Transverse colon (tissue), 4 donors: ENCODE measurements around the gene OR2T34. TPM values are rescaled to one million over a fixed set of nuclear protein-coding genes. Genes with fewer than 3 reads are reported as not detected.

Experiments used
- DNase-seq: peaks from one replicate; pipeline ENCODE4 v3.0.0-alpha.2; 2019
- H3K27ac ChIP-seq, 4 donors: fragments of 200-600 bp; sonication (generic); 2 replicates each; pipeline ENCODE4 v1.5.1; 2016 to 2018; ENCODE audit warnings: inconsistent platforms in 4 of 4
- H3K27me3 ChIP-seq: fragments of 200-600 bp; sonication (generic); 2 replicates; pipeline ENCODE4 v1.5.1; 2017; ENCODE audit warnings: inconsistent platforms
- H3K36me3 ChIP-seq, 4 donors: fragments of 200-600 bp; sonication (generic); 2 replicates each; pipeline ENCODE4 v1.5.1; 2017 to 2019; ENCODE audit warnings: inconsistent platforms in 4 of 4
- H3K4me1 ChIP-seq, 4 donors: fragments of 200-600 bp; sonication (generic); 2 replicates each; pipeline ENCODE4 v1.5.1; 2017 to 2020; ENCODE audit warnings: inconsistent platforms in 4 of 4
- H3K4me3 ChIP-seq, 4 donors: fragments of 200-600 bp; sonication (generic); 1 replicate in 1 of 4; 2 replicates in 3 of 4; pipeline versions ENCODE4 v1.5.1 to v1.6.1; 2017 to 2019; ENCODE audit warnings: inconsistent platforms in 4 of 4
- H3K9me3 ChIP-seq, 2 donors: fragments of 200-600 bp; sonication (generic); 2 replicates each; pipeline ENCODE4 v1.5.1; 2017 to 2019; ENCODE audit warnings: inconsistent platforms in 2 of 2
- EP300 ChIP-seq: sonication (generic); formaldehyde crosslinking; IDR thresholded peaks from one replicate; pipeline ENCODE4 v1.6.1; 2017; ENCODE audit warnings: antibody characterized with exemption, low read depth
- POLR2A ChIP-seq: fragments of 450-650 bp; IDR thresholded peaks from one replicate; pipeline ENCODE4 v1.6.1; 2016; ENCODE audit warnings: antibody characterized with exemption, mild to moderate bottlenecking, moderate library complexity
- POLR2AphosphoS5 ChIP-seq, 3 donors: sonication (generic); formaldehyde crosslinking; IDR thresholded peaks; one replicate each; pipeline ENCODE4 v1.6.1; 2016; ENCODE audit warnings: antibody characterized with exemption in 3 of 3
- WGBS, 2 donors: methylation state at CpG; one replicate each; pipeline ENCODE4 v1.1.5; 2018; ENCODE audit warnings: low coverage in 1 of 2; 5-methylcytosine and 5-hydroxymethylcytosine counted together
- in situ Hi-C, 4 donors: fragments of 200-750 bp; cut with MboI; loops; one replicate each; pipeline versions ENCODE4 v1.15.0 to v1.15.1; 2017; ENCODE audit warnings: low sequenced_read_pairs in 3 of 4, low pct_ligation_motif_present in 1 of 4, low pct_unique_long_range_greater_than_20kb in 1 of 4
- intact Hi-C: fragments of 100-400 bp; cut with DNase I; formaldehyde crosslinking; loops from one replicate; pipeline ENCODE4 v1.15.1; 2023; ENCODE audit warnings: low total_unique reads
- total RNA-seq, 4 donors: library from RNA; depleted of rRNA; stranded (reverse); fragments of >200 nt; gene quantifications; one replicate each; pipeline ENCODE4 v1.1.0, GENCODE V29; 2016
- TF ChIP-seq, protein P1 (sequence below), 5 experiments: fragments of 200-600 bp in 3 of 5; fragments of 450-650 bp in 2 of 5; sonication (generic) in 3 of 5; IDR thresholded peaks; 1 replicate in 2 of 5; 2 replicates in 3 of 5; pipeline ENCODE4 v1.5.1; 2016 to 2017; ENCODE audit warnings: antibody characterized with exemption in 5 of 5, inconsistent platforms in 3 of 5, mild to moderate bottlenecking in 2 of 5, moderate library complexity in 1 of 5

OR2T34 gene
- total RNA-seq, 4 donors from 2014 or later = not detected

DNA sequence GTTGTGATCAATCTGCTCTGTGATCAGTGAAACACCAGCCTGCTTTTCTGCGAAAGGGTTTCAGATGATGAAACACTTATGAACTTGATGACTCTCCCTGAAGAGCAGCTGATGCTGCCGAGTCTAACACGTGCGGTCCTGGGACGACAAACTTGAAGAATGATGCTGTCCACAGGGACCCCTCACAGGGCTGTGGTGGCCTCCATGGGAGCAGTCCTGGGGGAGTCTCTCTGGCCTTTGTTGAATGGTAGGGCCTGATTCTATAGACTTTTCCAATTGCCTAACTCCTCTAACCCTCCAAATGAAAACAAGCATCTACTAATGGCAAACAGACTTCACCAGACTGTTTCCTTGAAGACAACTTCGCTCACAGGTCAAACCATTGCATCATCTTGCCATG, 23.0 kb upstream of the OR2T34 start, which contains the start of gene OR2T10:
Gene OR2T10 (minus strand): TSS at position 112 of the 400 bp plus-strand sequence. CDS start 3,932 bp downstream, outside the sequence.
- TF ChIP-seq, protein P1, sequence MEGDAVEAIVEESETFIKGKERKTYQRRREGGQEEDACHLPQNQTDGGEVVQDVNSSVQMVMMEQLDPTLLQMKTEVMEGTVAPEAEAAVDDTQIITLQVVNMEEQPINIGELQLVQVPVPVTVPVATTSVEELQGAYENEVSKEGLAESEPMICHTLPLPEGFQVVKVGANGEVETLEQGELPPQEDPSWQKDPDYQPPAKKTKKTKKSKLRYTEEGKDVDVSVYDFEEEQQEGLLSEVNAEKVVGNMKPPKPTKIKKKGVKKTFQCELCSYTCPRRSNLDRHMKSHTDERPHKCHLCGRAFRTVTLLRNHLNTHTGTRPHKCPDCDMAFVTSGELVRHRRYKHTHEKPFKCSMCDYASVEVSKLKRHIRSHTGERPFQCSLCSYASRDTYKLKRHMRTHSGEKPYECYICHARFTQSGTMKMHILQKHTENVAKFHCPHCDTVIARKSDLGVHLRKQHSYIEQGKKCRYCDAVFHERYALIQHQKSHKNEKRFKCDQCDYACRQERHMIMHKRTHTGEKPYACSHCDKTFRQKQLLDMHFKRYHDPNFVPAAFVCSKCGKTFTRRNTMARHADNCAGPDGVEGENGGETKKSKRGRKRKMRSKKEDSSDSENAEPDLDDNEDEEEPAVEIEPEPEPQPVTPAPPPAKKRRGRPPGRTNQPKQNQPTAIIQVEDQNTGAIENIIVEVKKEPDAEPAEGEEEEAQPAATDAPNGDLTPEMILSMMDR (IDR thresholded peaks at IDR 0.05) = no peak
- no peak for TF ChIP-seq POLR2A
- TF ChIP-seq EP300 = no peak
- TF ChIP-seq POLR2AphosphoS5 (IDR thresholded peaks at IDR 0.05) = no peak
- 86% methylated on average over 6 of the region's 6 CpGs for WGBS, 2 donors
- Histone ChIP-seq H3K4me1 (no peaks in the 10 kb centered on the region), H3K27me3 (no peaks in the 10 kb centered on the region), H3K9me3 (no peaks in the 10 kb centered on the region), H3K27ac (no peak within 1 kb of the TSS), H3K4me3 (no peak within 1 kb of the TSS), H3K36me3 (no peaks in the 10 kb centered on the region)
- DNase-seq = no peak
- intact Hi-C loops (no loop called here), in situ Hi-C loops (no loop called here)

DNA sequence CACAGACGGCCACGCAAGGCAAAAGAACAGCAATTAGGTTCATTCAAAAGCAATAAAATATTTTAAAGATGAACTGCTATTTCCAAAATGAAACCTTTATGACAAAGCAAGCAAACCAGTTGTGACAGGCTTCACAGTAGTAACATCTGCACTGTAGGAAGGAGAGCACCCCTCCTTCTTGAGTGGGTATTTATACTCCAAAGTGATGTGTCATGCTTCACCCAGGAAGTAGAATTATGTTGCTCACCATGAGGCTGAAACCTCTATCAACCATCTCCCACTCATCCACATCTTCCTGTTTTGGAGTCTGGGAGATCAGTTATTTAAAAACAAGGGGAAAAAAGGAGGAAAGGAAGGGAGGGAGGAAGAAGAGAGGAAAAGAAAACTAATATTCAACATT, 22.1 kb upstream of the OR2T34 start:
- no peak for DNase-seq
- Histone ChIP-seq H3K9me3 (no peaks in the 10 kb centered on the region), H3K27me3 (no peaks in the 10 kb centered on the region), H3K36me3 (no peaks in the 10 kb centered on the region), H3K4me1 (no peaks in the 10 kb centered on the region), H3K27ac (no peak overlapping the region), H3K4me3 (no peak overlapping the region)
- TF ChIP-seq, protein P1 (IDR thresholded peaks at IDR 0.05) = no peak
- TF ChIP-seq POLR2A (no peak), EP300 (no peak), POLR2AphosphoS5 (IDR thresholded peaks at IDR 0.05) (no peak)
- in situ Hi-C loops (no loop called here), intact Hi-C loops (no loop called here)
- WGBS, 2 donors = 53 to 58% methylated on average over 2 of the region's 2 CpGs

DNA sequence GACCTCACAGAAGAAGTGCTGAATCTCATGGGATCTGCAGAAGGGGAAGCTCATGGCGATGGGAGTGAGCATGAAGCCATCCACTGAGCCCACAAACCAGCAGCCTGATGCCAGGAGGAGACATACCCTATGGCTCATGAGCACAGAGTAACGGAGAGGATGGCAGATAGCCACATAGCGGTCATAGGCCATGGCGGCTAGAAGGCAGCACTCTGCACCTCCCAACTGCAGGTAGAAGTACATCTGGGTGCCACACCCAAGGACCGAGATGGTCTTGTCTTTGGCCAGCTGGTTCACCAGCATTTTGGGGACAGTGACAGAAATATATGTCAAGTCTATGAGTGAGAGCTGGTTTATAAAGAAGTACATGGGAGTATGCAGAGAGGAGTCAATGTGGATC, 18.7 kb upstream of the OR2T34 start:
- TF ChIP-seq POLR2AphosphoS5 (IDR thresholded peaks at IDR 0.05) = no peak
- TF ChIP-seq, protein P1 (IDR thresholded peaks at IDR 0.05) = no peak
- in situ Hi-C loops = no loop called here
- Histone ChIP-seq H3K27me3 (no peaks in the 10 kb centered on the region), H3K9me3 (no peaks in the 10 kb centered on the region), H3K27ac (no peak overlapping the region), H3K36me3 (no peaks in the 10 kb centered on the region), H3K4me3 (no peak overlapping the region), H3K4me1 (no peaks in the 10 kb centered on the region)
- DNase-seq = no peak
- intact Hi-C loops = no loop called here
- WGBS, 2 donors = 83 to 100% methylated on average over 2 to 5 of the region's 5 CpGs

GRCh38 chr1:248592655-248593054, 18.1 kb upstream of the OR2T34 start:
- intact Hi-C loops = no loop called here
- in situ Hi-C loops = no loop called here
- WGBS, 2 donors = 75 to 77% methylated on average over 1 of the region's 1 CpG

More at GRCh38 chr1:248592655-248593054, 18.1 kb upstream of the OR2T34 start:
- no peak overlapping the region for H3K27ac ChIP-seq
- H3K27me3 ChIP-seq = no peaks in the 10 kb centered on the region
- H3K4me3 ChIP-seq = no peak overlapping the region
- TF ChIP-seq, protein P1 (IDR thresholded peaks at IDR 0.05) = no peak
- TF ChIP-seq POLR2A (no peak), POLR2AphosphoS5 (IDR thresholded peaks at IDR 0.05) (no peak), EP300 (no peak)
- H3K36me3 ChIP-seq = no peaks in the 10 kb centered on the region
- no peaks in the 10 kb centered on the region for H3K9me3 ChIP-seq
- DNase-seq = no peak
- H3K4me1 ChIP-seq = no peaks in the 10 kb centered on the region
